Hepatocyte (in vitro differentiated cells): ENCODE results near the gene MSMO1. TPM values are rescaled to one million over a fixed set of nuclear protein-coding genes. Genes with fewer than 3 reads are reported as not detected.

Experiments
- DNase-seq: peaks from one replicate; pipeline ENCODE4 v3.0.0-alpha.2; 2016; ENCODE audit warnings: low spot score
- H2AFZ ChIP-seq: fragments of 200-600 bp; sonication (generic); 2 replicates; pipeline ENCODE4 v1.6.0; 2016; ENCODE audit warnings: antibody characterized with exemption, mild to moderate bottlenecking
- H3K27ac ChIP-seq: fragments of 200-600 bp; sonication (generic); 2 replicates; pipeline ENCODE4 v1.5.1; 2016; ENCODE audit warnings: mild to moderate bottlenecking
- H3K27me3 ChIP-seq: fragments of 200-600 bp; sonication (generic); 2 replicates; pipeline ENCODE4 v1.6.1; 2016
- H3K36me3 ChIP-seq: fragments of 200-600 bp; sonication (generic); replicated peaks from 2 replicates; pipeline ENCODE4 v1.5.1; 2016; ENCODE audit warnings: low read depth; ENCODE audit not compliant: insufficient read depth
- H3K4me1 ChIP-seq: fragments of 200-600 bp; sonication (generic); 2 replicates; pipeline ENCODE4 v1.5.1; 2016; ENCODE audit warnings: mild to moderate bottlenecking, moderate library complexity; ENCODE audit not compliant: insufficient read depth
- H3K4me2 ChIP-seq: fragments of 200-600 bp; sonication (generic); 2 replicates; pipeline ENCODE4 v1.6.0; 2016
- H3K4me3 ChIP-seq: fragments of 200-600 bp; sonication (generic); 2 replicates; pipeline ENCODE4 v1.5.1; 2016; ENCODE audit warnings: mild to moderate bottlenecking
- H3K79me2 ChIP-seq: fragments of 200-600 bp; sonication (generic); 2 replicates; pipeline ENCODE4 v1.6.0; 2017; ENCODE audit warnings: mild to moderate bottlenecking
- H3K9me2 ChIP-seq: fragments of 200-600 bp; sonication (generic); replicated peaks from 2 replicates; pipeline ENCODE4 v1.6.0; 2017; ENCODE audit warnings: mild to moderate bottlenecking; ENCODE audit not compliant: insufficient read depth
- H3K9me3 ChIP-seq: fragments of 200-600 bp; sonication (generic); 2 replicates; pipeline ENCODE4 v1.5.1; 2016; ENCODE audit warnings: low read depth, mild to moderate bottlenecking
- H4K20me1 ChIP-seq: fragments of 200-600 bp; sonication (generic); 2 replicates; pipeline ENCODE4 v1.6.0; 2016; ENCODE audit warnings: mild to moderate bottlenecking; ENCODE audit not compliant: insufficient read depth, poor library complexity, severe bottlenecking
- CTCF ChIP-seq: fragments of 200-600 bp; sonication (generic); IDR thresholded peaks from 2 replicates; pipeline ENCODE4 v1.5.1; 2016; ENCODE audit warnings: antibody characterized with exemption, mild to moderate bottlenecking; ENCODE audit not compliant: poor library complexity
- EZH2 ChIP-seq: fragments of 200-600 bp; sonication (generic); IDR thresholded peaks from 2 replicates; pipeline ENCODE4 v1.6.1; 2016; ENCODE audit warnings: antibody characterized with exemption, mild to moderate bottlenecking, borderline replicate concordance
- EZH2phosphoT487 ChIP-seq: fragments of 200-600 bp; sonication (generic); IDR thresholded peaks from one replicate; pipeline ENCODE4 v1.6.1; 2018; ENCODE audit warnings: antibody characterized with exemption, mild to moderate bottlenecking, low read depth, moderate library complexity; ENCODE audit not compliant: unreplicated experiment, severe bottlenecking
- WGBS: methylation state at CpG from one replicate; pipeline ENCODE4 v1.1.6; 2016; ENCODE audit warnings: low lambda C conversion rate; ENCODE audit errors: missing lambda C conversion rate; 5-methylcytosine and 5-hydroxymethylcytosine counted together
- polyA plus RNA-seq: library from polyadenylated mRNA; unstranded; fragments of >200 nt; fragmentation: Nextera tagmentation; extraction: Ambion mirVana; gene quantifications from 2 replicates; pipeline ENCODE4 v1.2.1, GENCODE V29; 2016
- total RNA-seq: library from RNA; depleted of rRNA; stranded (reverse); fragments of >200 nt; gene quantifications from 2 replicates; pipeline ENCODE4 v1.2.3, GENCODE V29; 2014

Gene MSMO1
- total and polyA plus RNA-seq, 2 experiments from 2014 or later, result 391 to 747 TPM

DNA sequence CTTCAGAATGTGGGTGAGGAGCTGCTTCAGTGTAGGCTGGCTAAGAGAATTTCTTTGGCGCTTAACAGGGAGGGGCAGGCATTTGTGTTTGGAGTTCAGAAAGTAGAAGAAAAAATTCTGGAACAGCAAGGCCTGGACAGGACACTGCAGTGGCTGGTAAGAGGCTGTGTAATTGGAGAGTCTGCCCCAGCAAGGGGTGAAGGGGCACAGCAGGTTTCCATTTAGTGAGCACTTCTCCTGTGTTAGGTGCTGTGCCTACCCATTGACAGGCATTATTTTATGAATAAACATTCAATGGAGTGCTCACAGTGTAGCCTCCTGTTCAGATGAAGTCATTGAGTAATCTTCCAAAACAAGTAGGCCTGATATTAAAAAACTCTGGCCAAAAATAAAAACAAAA is 40.6 kb downstream of the MSMO1 start:
- WGBS, result 100% methylated on average over 1 of the region's 1 CpG
- DNase-seq, result no peak
- no peak overlapping the region for H2AFZ ChIP-seq

DNA sequence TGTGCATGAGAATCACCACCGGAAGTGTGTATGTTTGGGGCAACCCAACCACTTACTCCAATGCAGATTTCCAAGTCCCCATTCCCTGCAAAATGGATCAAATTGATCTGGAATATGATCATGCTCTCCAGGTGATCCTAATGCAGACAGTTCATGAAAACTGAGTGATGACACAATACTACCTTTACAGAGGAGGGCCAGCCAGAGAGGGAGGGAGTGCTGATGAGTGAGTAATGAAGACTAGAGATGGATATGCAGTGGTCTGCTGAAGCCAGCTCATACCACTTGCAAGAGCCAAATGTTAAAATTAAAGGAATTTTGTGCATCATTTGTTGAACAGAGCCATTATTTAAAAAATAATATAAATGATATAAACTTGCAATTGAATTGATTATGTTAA is 41.1 kb downstream of the MSMO1 start:
- no peak for TF ChIP-seq EZH2phosphoT487
- WGBS, result 96% methylated on average over 1 of the region's 1 CpG
- H2AFZ ChIP-seq, result no peak overlapping the region
- H3K27ac ChIP-seq, result no peak overlapping the region
- no peaks in the 10 kb centered on the region for H4K20me1 ChIP-seq
- H3K36me3 ChIP-seq, result no peaks in the 10 kb centered on the region
- no peaks in the 10 kb centered on the region for H3K9me2 ChIP-seq
- H3K27me3 ChIP-seq, result no peaks in the 10 kb centered on the region
- H3K4me3 ChIP-seq, result no peak overlapping the region
- no peaks in the 10 kb centered on the region for H3K9me3 ChIP-seq
- H3K4me1 ChIP-seq, result peaks cover 16% of the 10 kb centered on the region
- DNase-seq, result no peak
- H3K4me2 ChIP-seq, result no peak overlapping the region
- H3K79me2 ChIP-seq, result no peaks in the 10 kb centered on the region

More for the DNA sequence above, 40.6 kb downstream of the MSMO1 start:
- no peaks in the 10 kb centered on the region for H3K9me3 ChIP-seq
- TF ChIP-seq EZH2phosphoT487, result no peak
- H3K36me3 ChIP-seq, result no peaks in the 10 kb centered on the region
- no peaks in the 10 kb centered on the region for H4K20me1 ChIP-seq
- peaks cover 16% of the 10 kb centered on the region for H3K4me1 ChIP-seq
- no peaks in the 10 kb centered on the region for H3K27me3 ChIP-seq
- H3K4me2 ChIP-seq, result no peak overlapping the region
- no peaks in the 10 kb centered on the region for H3K79me2 ChIP-seq
- H3K4me3 ChIP-seq, result no peak overlapping the region
- H3K27ac ChIP-seq, result no peak overlapping the region
- H3K9me2 ChIP-seq, result no peaks in the 10 kb centered on the region

- H3K4me3 ChIP-seq, result no peak overlapping the region
- WGBS, result 61% methylated on average over 5 of the region's 5 CpGs
- no peak overlapping the region for H3K4me2 ChIP-seq
- peak overlapping the region; percentile 37 for H3K27ac ChIP-seq
- H3K4me1 ChIP-seq, result peaks cover 8% of the 10 kb centered on the region
- no peaks in the 10 kb centered on the region for H3K79me2 ChIP-seq
- no peaks in the 10 kb centered on the region for H3K9me3 ChIP-seq
- H3K36me3 ChIP-seq, result no peaks in the 10 kb centered on the region
- H3K27me3 ChIP-seq, result no peaks in the 10 kb centered on the region
- no peak overlapping the region for H2AFZ ChIP-seq
- peak; percentile 52 for DNase-seq
- no peaks in the 10 kb centered on the region for H4K20me1 ChIP-seq
- H3K9me2 ChIP-seq, result no peaks in the 10 kb centered on the region
- TF ChIP-seq CTCF, result no peak
These were observed 42.1 kb downstream of the MSMO1 start for GRCh38 chr4:165369522-165369921.

- Histone ChIP-seq H2AFZ (no peak overlapping the region), H3K27ac (no peak overlapping the region)
These were observed 43.1 kb downstream of the MSMO1 start for GRCh38 chr4:165370530-165370929.

More at GRCh38 chr4:165370530-165370929, 43.1 kb downstream of the MSMO1 start:
- no peaks in the 10 kb centered on the region for H3K79me2 ChIP-seq
- 100% methylated on average over 1 of the region's 1 CpG for WGBS
- TF ChIP-seq EZH2, result no peak
- TF ChIP-seq EZH2phosphoT487, result no peak
- no peak for TF ChIP-seq CTCF
- no peak overlapping the region for H3K4me3 ChIP-seq
- no peak for DNase-seq
- H3K4me1 ChIP-seq, result peaks cover 2% of the 10 kb centered on the region
- no peaks in the 10 kb centered on the region for H4K20me1 ChIP-seq
- no peaks in the 10 kb centered on the region for H3K9me3 ChIP-seq
- no peak overlapping the region for H3K4me2 ChIP-seq
- H3K27me3 ChIP-seq, result no peaks in the 10 kb centered on the region
- no peaks in the 10 kb centered on the region for H3K9me2 ChIP-seq
- no peaks in the 10 kb centered on the region for H3K36me3 ChIP-seq
